ENCODE data around the gene MRPL34.
A peak's percentile ranks its signal among the peaks of the same experiment; 100 is the strongest.
"Not testable (repeated sequence)": the region's sequence is repeated elsewhere in the genome, so short reads cannot be mapped to it uniquely, and the experiment has no call there.

MRPL34 gene

DNA sequence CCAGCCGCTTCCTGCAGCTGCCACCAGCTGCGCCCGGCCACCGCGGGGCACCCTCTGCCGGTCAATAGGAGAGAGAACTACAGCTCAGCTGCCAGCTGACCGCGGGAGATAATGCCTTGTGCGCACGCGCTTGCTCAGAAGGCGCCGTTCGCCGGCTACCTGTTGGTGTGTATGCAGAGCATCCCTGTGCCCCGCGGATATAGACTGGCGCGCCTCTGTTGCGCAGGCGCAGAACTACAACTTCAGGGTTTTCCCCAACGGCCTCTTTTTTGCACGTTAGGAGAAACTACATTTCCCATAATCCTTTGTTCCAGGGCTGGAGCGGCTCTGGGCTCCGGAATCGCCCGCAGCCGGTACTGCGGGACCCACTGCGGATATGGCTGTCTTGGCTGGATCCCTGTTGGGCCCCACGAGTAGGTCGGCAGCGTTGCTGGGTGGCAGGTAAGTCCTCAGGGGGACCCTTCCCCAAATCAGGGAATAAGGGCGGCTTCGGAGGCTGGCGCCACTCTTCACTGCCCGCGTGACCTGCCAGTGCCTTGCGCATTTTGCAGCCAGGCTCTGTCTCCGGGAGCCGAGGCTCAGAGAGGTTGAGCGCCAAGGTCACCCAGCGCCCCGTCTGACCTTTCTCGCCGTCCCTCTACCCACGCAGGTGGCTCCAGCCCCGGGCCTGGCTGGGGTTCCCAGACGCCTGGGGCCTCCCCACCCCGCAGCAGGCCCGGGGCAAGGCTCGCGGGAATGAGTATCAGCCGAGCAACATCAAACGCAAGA, at the start of gene MRPL34:
MRPL34 (plus strand) TSS at position 356 of the 768 bp plus-strand sequence; CDS start at position 377, 21 bp downstream.
- Mint-ChIP-seq H3K4me1 (ENCODE audit: low read depth) (peaks cover 43% of the 10 kb centered on the region), H3K36me3 (no peaks in the 10 kb centered on the region), H3K27me3 (no peaks in the 10 kb centered on the region), H3K27ac (peak within 1 kb of the TSS; percentile 92), H3K4me3 (peak within 1 kb of the TSS; percentile 93), H3K9me3 (ENCODE audit: low read depth) (no peaks in the 10 kb centered on the region)

DNA sequence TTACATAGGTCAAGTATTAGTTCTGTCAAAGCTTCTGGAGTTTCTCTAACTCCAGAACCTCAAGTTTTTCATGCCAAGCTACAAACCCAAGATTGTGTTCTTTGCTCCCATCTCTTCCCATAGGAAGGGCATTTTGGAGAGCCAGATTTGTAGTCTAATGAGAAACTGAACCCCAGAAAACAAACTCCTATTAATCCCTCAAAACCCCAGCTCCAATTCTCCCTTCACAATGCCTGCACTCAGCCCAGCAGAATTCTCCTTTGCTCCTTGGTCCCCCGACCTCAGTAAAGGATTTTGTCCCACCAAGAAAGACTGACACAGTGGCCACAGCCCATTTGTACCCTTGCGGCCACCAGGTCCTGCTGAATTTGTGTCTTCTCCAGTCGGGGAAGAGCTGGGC, 49.5 kb upstream of the MRPL34 start:
- Mint-ChIP-seq H3K4me3 (no peak overlapping the region), H3K4me1 (ENCODE audit: low read depth) (peaks cover 4% of the 10 kb centered on the region), H3K9me3 (ENCODE audit: low read depth) (no peaks in the 10 kb centered on the region), H3K27me3 (no peaks in the 10 kb centered on the region), H3K27ac (no peak overlapping the region), H3K36me3 (no peaks in the 10 kb centered on the region)

DNA sequence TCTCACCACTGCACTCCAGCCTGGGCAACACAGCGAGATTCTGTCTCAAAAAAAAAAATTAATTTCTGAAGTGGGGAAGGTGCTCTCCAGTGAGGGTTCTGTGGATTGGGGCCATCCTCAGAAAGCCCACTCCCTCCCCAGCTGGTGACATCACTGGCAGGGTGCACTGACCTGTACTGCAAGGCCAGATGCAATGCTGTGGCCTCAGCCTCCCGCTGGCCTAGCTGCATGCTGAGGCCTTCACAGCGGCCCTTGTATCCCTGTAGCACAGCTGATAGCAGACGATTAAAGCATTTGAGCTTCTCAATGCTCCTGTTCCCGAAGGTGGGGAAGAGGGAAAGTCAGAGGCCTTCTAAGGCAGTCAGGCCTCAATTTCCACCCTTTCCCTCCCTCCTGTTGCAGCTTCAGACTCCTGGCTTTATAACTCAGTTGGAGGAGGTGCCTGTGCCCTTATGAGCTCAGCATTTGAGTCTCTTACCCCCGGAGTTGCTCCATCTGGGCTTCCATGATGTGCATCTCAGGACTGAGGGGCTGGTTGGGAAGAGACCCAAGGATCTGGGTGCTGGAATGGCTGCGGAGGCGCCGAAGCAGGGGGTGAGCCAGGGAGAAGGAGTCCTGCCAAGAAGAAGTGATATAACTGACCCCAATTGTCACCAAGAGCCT, 46.4 kb upstream of the MRPL34 start:
- Mint-ChIP-seq H3K4me1 (ENCODE audit: low read depth) (peaks cover 4% of the 10 kb centered on the region), H3K36me3 (no peaks in the 10 kb centered on the region), H3K27me3 (no peaks in the 10 kb centered on the region), H3K9me3 (ENCODE audit: low read depth) (no peaks in the 10 kb centered on the region), H3K4me3 (no peak overlapping the region), H3K27ac (no peak overlapping the region)

DNA sequence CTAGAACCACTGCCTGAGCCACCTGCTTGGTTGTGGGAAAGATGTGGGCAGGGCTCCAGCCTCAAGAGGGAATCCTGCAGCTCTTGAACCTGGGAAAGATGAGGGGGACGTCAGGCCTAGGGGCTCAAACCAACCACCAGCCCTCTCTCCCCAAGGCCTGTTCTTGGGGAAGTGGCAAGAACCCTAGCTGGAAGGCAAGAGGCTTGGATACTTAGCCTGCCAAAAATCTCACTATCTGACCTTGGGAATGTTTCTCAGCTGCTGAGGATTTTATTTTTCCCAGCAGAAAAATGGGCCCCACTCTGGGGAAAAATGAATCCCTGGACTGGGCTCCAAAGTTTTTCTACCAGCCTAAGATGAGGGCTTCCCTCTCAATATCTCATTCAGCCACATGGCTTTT, 45.7 kb upstream of the MRPL34 start:
- H3K36me3 Mint-ChIP-seq, result no peaks in the 10 kb centered on the region
- H3K27ac Mint-ChIP-seq, result no peak overlapping the region
- H3K27me3 Mint-ChIP-seq, result no peaks in the 10 kb centered on the region
- H3K4me1 Mint-ChIP-seq (ENCODE audit: low read depth), result peaks cover 7% of the 10 kb centered on the region
- H3K4me3 Mint-ChIP-seq, result no peak overlapping the region
- H3K9me3 Mint-ChIP-seq (ENCODE audit: low read depth), result no peaks in the 10 kb centered on the region

DNA sequence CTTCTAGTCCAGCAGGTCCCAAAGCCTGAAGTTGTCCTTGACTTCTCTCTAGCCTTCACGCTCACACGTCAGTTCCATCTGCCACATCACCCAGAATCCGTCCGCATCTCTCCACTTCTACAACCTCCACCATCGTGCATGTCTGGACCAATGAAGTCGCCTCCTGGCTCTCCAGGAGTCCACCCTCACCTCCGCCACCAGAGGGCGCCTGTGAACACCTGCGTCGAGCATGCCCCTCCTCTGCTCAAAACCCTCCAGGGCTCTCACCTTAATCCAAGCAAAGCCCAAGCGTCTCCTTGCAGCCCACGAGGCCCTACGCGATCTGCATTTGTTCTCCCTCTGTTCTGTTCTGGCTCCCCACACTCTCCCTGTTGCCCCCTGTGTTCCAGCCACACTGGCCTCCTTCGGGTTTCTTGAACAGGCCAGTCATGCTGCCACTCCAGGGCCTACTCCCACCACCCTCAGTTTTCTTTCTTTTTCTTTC, 44.8 kb upstream of the MRPL34 start:
- Mint-ChIP-seq H3K27ac (no peak overlapping the region), H3K9me3 (ENCODE audit: low read depth) (no peaks in the 10 kb centered on the region), H3K27me3 (no peaks in the 10 kb centered on the region), H3K36me3 (no peaks in the 10 kb centered on the region), H3K4me1 (ENCODE audit: low read depth) (peaks cover 7% of the 10 kb centered on the region), H3K4me3 (no peak overlapping the region)

DNA sequence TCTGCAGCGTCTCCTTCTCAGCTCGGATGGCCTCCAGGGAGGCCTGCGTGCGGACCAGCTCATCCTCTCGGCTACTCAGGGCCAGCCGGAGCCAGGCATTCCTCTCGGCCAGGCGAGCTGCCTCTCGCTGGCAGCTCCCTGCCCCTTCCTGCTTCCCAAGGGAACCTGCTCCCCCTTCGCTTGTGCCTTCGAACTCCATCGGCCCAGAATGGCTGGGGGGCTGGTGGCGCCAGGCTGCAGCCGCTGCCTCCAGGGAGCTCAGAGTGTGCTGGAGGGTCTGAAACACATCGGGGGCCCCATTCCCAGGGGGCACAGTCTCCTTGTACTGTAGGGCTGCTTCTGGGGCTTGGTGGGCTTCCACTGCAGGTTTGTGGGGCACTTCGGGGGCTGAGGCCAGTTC, 43.1 kb upstream of the MRPL34 start:
- Mint-ChIP-seq H3K27ac (no peak overlapping the region), H3K27me3 (no peaks in the 10 kb centered on the region), H3K36me3 (no peaks in the 10 kb centered on the region), H3K4me1 (ENCODE audit: low read depth) (peaks cover 16% of the 10 kb centered on the region), H3K9me3 (ENCODE audit: low read depth) (no peaks in the 10 kb centered on the region), H3K4me3 (no peak overlapping the region)

DNA sequence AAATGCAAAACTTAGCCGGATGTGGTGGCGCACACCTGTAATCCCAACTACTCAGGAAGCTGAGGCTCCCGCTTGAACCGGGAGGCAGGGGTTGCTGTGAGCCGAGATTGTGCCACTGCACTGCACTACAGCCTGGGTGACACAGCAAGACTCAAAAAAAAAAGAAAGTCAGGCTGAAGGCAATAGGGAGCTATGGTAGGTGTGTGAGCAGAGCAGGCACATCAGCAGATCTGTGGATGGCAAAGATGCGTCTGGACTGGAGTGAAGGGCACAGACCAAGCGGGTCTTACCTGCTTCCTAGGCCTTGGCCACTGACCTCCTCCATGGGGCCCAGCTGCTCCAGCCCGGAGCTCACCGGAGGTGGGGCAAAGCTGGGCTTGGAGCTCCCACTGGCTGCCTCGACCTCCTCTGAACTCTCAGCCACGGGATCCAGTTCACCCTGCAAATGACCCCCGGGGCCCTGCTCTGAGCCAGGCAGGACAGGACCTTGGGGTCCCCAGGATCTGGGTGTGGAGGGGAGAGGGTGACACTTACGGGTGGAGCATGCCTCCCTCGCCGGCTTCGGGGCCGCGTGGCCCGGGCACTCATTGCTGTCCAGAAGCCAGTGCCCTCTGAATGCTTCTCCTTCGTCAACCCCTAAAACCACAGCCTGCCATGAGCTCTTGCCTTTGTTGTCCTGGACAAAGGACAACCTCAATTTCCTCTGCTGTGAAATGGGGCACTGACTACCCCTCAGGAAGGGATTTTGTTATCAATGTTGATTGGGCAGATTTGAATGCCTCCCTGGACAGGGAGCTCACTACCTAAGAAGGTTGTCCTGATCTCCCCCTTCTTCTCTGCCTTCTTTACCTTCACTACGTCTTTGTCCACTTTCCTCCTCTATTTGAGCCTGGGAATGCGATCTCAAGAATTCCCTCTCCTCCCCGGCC, 41.7 kb upstream of the MRPL34 start:
- peaks cover 22% of the 10 kb centered on the region for H3K4me1 Mint-ChIP-seq (ENCODE audit: low read depth)
- no peaks in the 10 kb centered on the region for H3K9me3 Mint-ChIP-seq (ENCODE audit: low read depth)
- no peaks in the 10 kb centered on the region for H3K36me3 Mint-ChIP-seq
- H3K27me3 Mint-ChIP-seq, result no peaks in the 10 kb centered on the region
- peak overlapping the region; percentile 50 for H3K27ac Mint-ChIP-seq
- no peak overlapping the region for H3K4me3 Mint-ChIP-seq

DNA sequence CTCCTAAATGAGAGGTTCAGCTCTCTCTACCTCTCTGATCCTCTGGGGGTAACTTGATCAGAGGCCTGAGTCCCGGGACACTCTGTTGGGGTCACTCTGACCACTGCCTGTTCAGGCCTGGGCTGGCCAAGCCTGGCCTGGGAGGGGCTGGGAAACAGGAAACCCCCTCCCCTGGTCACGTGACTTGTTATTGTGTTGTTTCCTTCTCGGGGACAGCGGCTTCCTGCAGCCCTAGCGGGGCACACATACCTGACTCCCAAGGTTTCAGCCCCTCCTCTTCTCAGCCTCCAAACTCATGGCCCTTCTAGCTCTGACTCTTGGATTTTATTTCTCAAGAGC, 41.1 kb upstream of the MRPL34 start, which contains the start of gene USHBP1:
USHBP1 (minus strand) TSS at position 105 of the 339 bp plus-strand sequence. CDS start 446 bp downstream, outside the sequence.
- no peaks in the 10 kb centered on the region for H3K9me3 Mint-ChIP-seq (ENCODE audit: low read depth)
- no peak within 1 kb of the TSS for H3K4me3 Mint-ChIP-seq
- H3K4me1 Mint-ChIP-seq (ENCODE audit: low read depth), result peaks cover 22% of the 10 kb centered on the region
- H3K27ac Mint-ChIP-seq, result peak within 1 kb of the TSS; percentile 50
- no peaks in the 10 kb centered on the region for H3K36me3 Mint-ChIP-seq
- H3K27me3 Mint-ChIP-seq, result no peaks in the 10 kb centered on the region

DNA sequence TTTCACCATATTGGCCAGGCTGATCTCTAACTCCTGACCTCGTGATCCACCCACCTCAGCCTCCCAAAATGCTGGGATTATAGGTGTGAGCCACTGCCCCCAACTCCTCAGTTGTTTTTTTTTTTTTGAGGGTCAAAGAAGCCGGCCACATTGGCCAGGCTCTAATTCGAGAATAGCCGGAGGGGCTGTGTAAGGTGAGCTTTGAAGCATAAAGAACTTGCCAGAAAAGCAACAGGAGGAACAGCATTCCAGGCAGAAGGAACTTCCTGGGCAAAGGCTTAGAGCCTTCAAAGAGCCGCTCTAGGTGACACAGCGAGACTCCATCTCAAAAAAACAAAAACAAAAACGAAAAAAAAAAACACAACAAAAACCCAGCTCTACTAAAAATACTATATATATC, 39.6 kb upstream of the MRPL34 start:
- Mint-ChIP-seq H3K4me1 (ENCODE audit: low read depth) (peaks cover 20% of the 10 kb centered on the region), H3K27ac (no peak overlapping the region), H3K36me3 (no peaks in the 10 kb centered on the region), H3K9me3 (ENCODE audit: low read depth) (no peaks in the 10 kb centered on the region), H3K27me3 (no peaks in the 10 kb centered on the region), H3K4me3 (no peak overlapping the region)

DNA sequence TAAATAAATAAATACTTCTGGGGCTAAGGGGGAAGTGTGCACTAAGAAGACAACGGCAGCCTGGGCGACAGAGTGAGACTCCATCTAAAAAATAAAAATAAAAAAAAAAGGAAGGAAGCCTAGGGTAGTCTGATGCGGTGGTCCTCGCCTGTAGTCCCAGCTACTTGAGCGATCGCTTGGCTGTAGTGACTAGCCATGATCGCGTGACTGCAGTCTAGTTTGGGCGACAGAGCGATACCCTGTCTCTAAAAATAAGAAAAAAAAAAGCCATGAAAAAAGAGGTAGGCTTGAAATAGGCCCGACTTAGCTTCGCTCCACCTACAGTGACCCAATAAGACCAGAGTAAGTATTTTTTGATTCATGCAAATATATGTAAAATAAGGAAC, 39.1 kb upstream of the MRPL34 start:
- peak overlapping the region; percentile 82 for H3K27ac Mint-ChIP-seq
- no peaks in the 10 kb centered on the region for H3K27me3 Mint-ChIP-seq
- peaks cover 20% of the 10 kb centered on the region for H3K4me1 Mint-ChIP-seq (ENCODE audit: low read depth)
- H3K9me3 Mint-ChIP-seq (ENCODE audit: low read depth), result no peaks in the 10 kb centered on the region
- H3K36me3 Mint-ChIP-seq, result no peaks in the 10 kb centered on the region
- peak overlapping the region; percentile 94 for H3K4me3 Mint-ChIP-seq

DNA sequence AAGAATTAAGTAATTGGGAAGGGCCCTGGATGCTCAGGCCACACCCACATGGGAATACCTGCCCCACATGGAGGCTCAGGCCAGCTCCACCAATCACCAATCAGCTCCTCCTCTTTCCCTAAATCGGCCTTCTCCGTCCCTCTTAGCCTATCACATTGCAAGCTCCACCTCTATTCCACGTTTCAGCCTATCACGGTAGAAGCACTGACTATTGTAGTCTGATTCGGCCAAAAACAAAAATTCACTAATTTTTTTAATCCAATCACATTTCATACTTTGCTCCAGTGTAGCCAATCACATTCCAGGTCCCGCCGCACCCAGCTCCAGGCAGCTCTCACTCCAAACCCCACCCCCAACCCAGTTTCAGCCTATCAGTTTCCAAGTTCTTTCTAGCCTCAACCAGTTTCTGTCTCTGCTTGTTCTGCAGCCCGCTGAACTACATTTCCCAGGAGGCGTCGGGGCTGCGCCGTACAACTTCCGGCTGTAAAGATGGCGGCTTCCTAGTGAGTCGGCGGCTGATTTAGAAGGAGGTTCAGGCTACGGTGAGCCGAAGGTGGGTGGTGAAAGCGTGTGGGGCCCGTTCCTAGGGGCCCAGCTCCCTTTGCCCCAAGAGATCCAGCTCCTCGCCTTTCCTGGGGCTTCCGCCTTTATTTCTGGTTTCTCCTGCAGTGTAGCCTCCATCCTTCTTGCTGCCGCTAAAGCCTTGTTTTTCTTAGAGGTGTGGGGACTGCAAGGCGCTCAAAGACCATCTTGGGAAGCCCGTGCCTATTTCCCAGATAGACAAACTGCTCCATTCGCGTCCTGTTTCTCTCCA, 38.5 kb upstream of the MRPL34 start, which contains the start of gene BABAM1:
BABAM1 (plus strand) TSS at position 469 of the 814 bp plus-strand sequence. CDS start 1,364 bp downstream, outside the sequence.
- Mint-ChIP-seq H3K27ac (peak within 1 kb of the TSS; percentile 82), H3K4me1 (ENCODE audit: low read depth) (peaks cover 20% of the 10 kb centered on the region), H3K9me3 (ENCODE audit: low read depth) (no peaks in the 10 kb centered on the region), H3K27me3 (no peaks in the 10 kb centered on the region), H3K4me3 (peak within 1 kb of the TSS; percentile 94), H3K36me3 (no peaks in the 10 kb centered on the region)

DNA sequence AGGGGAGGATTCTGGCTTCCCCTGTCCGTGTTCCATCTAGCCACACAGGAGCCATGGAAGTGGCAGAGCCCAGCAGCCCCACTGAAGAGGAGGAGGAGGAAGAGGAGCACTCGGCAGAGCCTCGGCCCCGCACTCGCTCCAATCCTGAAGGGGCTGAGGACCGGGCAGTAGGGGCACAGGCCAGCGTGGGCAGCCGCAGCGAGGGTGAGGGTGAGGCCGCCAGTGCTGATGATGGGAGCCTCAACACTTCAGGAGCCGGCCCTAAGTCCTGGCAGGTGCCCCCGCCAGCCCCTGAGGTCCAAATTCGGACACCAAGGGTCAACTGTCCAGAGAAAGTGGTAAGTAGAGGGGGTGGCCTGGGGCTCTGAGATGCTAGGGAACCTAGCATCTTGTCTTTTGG, 36.9 kb upstream of the MRPL34 start:
- H3K4me1 Mint-ChIP-seq (ENCODE audit: low read depth), result peaks cover 20% of the 10 kb centered on the region
- peak overlapping the region; percentile 94 for H3K4me3 Mint-ChIP-seq
- no peaks in the 10 kb centered on the region for H3K9me3 Mint-ChIP-seq (ENCODE audit: low read depth)
- H3K36me3 Mint-ChIP-seq, result no peaks in the 10 kb centered on the region
- no peaks in the 10 kb centered on the region for H3K27me3 Mint-ChIP-seq
- H3K27ac Mint-ChIP-seq, result no peak overlapping the region

DNA sequence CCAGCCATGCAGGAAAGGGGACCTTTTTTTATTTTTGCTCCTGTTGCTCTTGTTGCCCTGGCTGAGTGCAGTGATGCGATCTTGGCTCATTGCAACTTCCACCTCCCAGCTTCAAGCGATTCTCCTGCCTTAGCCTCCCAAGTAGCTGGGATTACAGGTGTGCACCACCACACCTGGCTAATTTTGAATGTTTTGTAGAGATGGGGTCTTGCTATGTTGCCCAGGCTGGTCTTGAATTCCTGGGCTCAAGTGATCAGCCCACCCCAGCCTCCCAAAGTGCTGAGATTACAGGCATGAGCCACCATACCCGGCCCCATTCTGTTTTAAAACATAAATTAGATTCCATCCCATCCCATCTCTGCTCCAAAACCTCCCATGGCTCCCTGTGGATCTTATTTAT, 30.8 kb upstream of the MRPL34 start:
- not testable (repeated sequence) for H3K4me1 Mint-ChIP-seq (ENCODE audit: low read depth); H3K4me3 Mint-ChIP-seq; H3K27ac Mint-ChIP-seq; H3K27me3 Mint-ChIP-seq; H3K9me3 Mint-ChIP-seq (ENCODE audit: low read depth); H3K36me3 Mint-ChIP-seq
